Body of pancreas (tissue), 4 donors: ENCODE data around the gene PLA2G2E. TPM values are rescaled to one million over a fixed set of nuclear protein-coding genes. Genes with fewer than 3 reads are reported as not detected.

Source experiments
- ATAC-seq: fragments of 150-250 bp; one replicate; pipeline ENCODE4 v1.9.1; 2016
- DNase-seq, 4 donors: peaks; one replicate each; pipeline ENCODE4 v3.0.0-alpha.2; 2019
- H3K27ac ChIP-seq, 4 donors: fragments of 200-600 bp; sonication (generic); 1 replicate in 3 of 4; 2 replicates in 1 of 4; pipeline versions ENCODE4 v1.5.1 to v1.6.1; 2016 to 2019; ENCODE audit warnings: mild to moderate bottlenecking in 1 of 4, mixed read lengths in 1 of 4, moderate library complexity in 1 of 4
- H3K27me3 ChIP-seq, 2 donors: fragments of 200-600 bp; sonication (generic); one replicate each; pipeline ENCODE4 v1.6.0; 2016; ENCODE audit warnings: mild to moderate bottlenecking in 1 of 2
- H3K36me3 ChIP-seq, 2 donors: fragments of 200-600 bp; sonication (generic); replicated peaks in 1 of 2; 2 replicates each; pipeline ENCODE4 v1.5.1; 2016; ENCODE audit warnings: low read depth in 2 of 2; ENCODE audit not compliant: insufficient read depth in 1 of 2
- H3K4me1 ChIP-seq: fragments of 200-600 bp; sonication (generic); one replicate; pipeline ENCODE4 v1.6.0; 2016
- H3K4me3 ChIP-seq, 2 donors: fragments of 200-600 bp; sonication (generic); 1 replicate in 1 of 2; 2 replicates in 1 of 2; pipeline ENCODE4 v1.5.1; 2016 to 2019
- H3K9me3 ChIP-seq, 3 donors: fragments of 200-600 bp; sonication (generic); 1 replicate in 2 of 3; 2 replicates in 1 of 3; pipeline ENCODE4 v1.5.1; 2016
- POLR2A ChIP-seq, 3 donors: fragments of 450-650 bp; IDR thresholded peaks; one replicate each; pipeline ENCODE4 v1.6.1; 2016; ENCODE audit warnings: antibody characterized with exemption in 3 of 3, mild to moderate bottlenecking in 2 of 3
- WGBS, 2 donors: methylation state at CpG; one replicate each; pipeline ENCODE4 v1.1.5; 2017; 5-methylcytosine and 5-hydroxymethylcytosine counted together
- intact Hi-C: fragments of 100-400 bp; cut with DNase I; formaldehyde crosslinking; loops from one replicate; pipeline ENCODE4 v1.15.1; 2023
- total RNA-seq, 2 donors: library from RNA; depleted of rRNA; stranded (reverse); fragments of >200 nt; gene quantifications; one replicate each; pipeline ENCODE4 v1.1.0, GENCODE V29; 2016
- TF ChIP-seq, protein P1 (sequence below), 7 experiments: fragments of 450-650 bp in 4 of 7; fragments of 200-600 bp in 3 of 7; sonication (generic) in 3 of 7; IDR thresholded peaks; one replicate each; pipeline ENCODE4 v1.5.1; 2016 to 2019; ENCODE audit warnings: antibody characterized with exemption in 7 of 7

PLA2G2E gene
- total RNA-seq, 2 donors from 2014 or later: not detected

DNA sequence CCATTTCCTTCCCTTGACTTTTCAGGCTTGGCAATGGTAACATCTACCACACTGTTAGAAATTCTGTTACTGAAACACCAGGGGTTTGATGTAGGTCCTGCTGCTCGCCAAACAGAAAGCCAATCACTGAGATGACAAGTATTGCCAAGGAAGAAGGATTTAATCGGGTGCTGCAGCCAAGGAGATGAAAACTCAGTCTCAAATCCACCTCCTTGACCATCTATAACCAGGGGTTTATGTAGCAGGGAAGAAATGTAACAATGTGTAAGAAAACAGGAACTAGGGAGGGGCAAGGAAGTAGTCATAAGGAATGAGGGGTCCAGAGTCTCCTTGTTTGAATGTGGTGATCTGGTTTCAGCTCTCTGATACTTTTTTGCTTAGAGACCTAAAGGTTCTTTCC is 30.6 kb upstream of the PLA2G2E start:
- Histone ChIP-seq H3K9me3 (no peaks in the 10 kb centered on the region), H3K27ac (no peak overlapping the region), H3K4me3 (no peak overlapping the region), H3K36me3 (no peaks in the 10 kb centered on the region), H3K4me1 (peaks cover 10% of the 10 kb centered on the region), H3K27me3 (no peaks in the 10 kb centered on the region)
- ATAC-seq (no peak), DNase-seq (no peak)
- WGBS, 2 donors: 71 to 88% methylated on average over 2 of the region's 2 CpGs
- intact Hi-C loops: no loop called here
- TF ChIP-seq, protein P1, sequence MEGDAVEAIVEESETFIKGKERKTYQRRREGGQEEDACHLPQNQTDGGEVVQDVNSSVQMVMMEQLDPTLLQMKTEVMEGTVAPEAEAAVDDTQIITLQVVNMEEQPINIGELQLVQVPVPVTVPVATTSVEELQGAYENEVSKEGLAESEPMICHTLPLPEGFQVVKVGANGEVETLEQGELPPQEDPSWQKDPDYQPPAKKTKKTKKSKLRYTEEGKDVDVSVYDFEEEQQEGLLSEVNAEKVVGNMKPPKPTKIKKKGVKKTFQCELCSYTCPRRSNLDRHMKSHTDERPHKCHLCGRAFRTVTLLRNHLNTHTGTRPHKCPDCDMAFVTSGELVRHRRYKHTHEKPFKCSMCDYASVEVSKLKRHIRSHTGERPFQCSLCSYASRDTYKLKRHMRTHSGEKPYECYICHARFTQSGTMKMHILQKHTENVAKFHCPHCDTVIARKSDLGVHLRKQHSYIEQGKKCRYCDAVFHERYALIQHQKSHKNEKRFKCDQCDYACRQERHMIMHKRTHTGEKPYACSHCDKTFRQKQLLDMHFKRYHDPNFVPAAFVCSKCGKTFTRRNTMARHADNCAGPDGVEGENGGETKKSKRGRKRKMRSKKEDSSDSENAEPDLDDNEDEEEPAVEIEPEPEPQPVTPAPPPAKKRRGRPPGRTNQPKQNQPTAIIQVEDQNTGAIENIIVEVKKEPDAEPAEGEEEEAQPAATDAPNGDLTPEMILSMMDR (IDR thresholded peaks at IDR 0.05): no peak
- no peak for TF ChIP-seq POLR2A (IDR thresholded peaks at IDR 0.05)

DNA sequence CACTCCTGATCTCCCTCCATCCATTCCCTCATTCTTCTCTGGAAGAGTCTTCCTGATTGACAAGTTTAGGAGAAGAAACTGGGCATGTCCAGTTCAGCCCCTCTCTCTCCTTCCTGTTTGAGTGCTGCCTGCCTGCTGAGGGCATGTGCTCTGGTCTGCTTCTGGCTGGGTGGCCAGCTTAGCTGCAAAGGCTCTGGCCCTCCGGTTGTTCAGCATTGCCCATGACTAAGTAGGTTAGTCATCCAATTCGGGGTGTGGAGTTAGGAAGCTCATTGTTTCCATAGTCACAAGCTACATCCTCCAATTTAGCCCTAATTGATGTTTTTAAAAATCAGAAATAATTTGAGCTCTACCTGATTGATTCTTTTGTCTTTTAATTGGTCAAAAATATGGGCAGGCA is 25.6 kb upstream of the PLA2G2E start:
- no peak overlapping the region for H3K4me3 ChIP-seq
- H3K4me1 ChIP-seq: peaks cover 4% of the 10 kb centered on the region
- no peak for DNase-seq
- H3K27ac ChIP-seq: no peak overlapping the region
- 41 to 59% methylated on average over 2 of the region's 2 CpGs for WGBS, 2 donors
- no peaks in the 10 kb centered on the region for H3K9me3 ChIP-seq
- no peaks in the 10 kb centered on the region for H3K36me3 ChIP-seq
- no peaks in the 10 kb centered on the region for H3K27me3 ChIP-seq
- TF ChIP-seq, protein P1 (IDR thresholded peaks at IDR 0.05): no peak
- no peak for TF ChIP-seq POLR2A (IDR thresholded peaks at IDR 0.05)
- intact Hi-C loops: no loop called here
- ATAC-seq: no peak

DNA sequence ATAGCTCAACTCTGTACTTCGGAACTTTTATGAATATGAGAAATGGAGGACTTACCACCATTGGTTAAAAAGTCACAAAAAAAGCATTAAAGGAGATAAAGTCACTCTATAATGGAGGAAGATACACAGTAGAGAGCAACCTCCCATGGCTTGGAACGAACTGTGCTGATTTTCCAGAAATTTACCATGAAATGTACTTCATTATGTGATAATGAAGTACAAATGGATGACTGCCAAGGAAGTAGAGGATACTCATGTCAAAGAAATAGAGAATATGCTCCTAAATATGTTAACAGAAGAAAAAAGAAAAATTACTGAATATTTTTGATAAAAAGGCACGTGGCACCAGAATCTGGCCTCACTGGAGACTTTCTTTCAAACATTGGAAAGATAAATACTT is 23.6 kb upstream of the PLA2G2E start:
- H3K27ac ChIP-seq: no peak overlapping the region
- TF ChIP-seq, protein P1 (IDR thresholded peaks at IDR 0.05): no peak
- no peak for TF ChIP-seq POLR2A (IDR thresholded peaks at IDR 0.05)
- H3K9me3 ChIP-seq: no peaks in the 10 kb centered on the region

DNA sequence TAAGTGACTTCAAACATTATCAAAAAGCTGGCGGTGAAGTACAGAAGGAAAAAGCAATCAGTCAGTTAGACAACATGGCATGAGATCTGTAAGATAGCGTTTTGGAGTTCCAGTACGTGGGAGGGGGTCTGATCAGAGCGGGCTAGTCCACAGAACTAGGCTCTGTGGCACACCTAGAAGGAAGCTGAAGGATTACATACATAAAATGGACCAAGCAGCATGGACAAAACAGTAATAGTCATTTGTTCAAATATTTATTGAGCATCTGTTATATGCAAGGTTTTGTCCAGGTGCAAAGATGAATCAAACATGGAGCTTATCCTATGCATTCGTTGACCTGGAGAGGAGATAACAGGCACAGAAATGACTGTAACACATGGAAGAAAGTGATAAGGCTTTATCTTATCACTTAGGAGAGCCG is 22.9 kb upstream of the PLA2G2E start:
- TF ChIP-seq, protein P1 (IDR thresholded peaks at IDR 0.05): no peak
- TF ChIP-seq POLR2A (IDR thresholded peaks at IDR 0.05): no peak
- intact Hi-C loops: no loop called here
- Histone ChIP-seq H3K27ac (no peak overlapping the region), H3K4me1 (peaks cover 4% of the 10 kb centered on the region), H3K36me3 (no peaks in the 10 kb centered on the region), H3K4me3 (no peak overlapping the region), H3K27me3 (no peaks in the 10 kb centered on the region), H3K9me3 (peaks cover 0 to 1% (median 0%) of the 10 kb centered on the region in 3 donors)
- no peak for DNase-seq
- no peak for ATAC-seq
- 16 to 28% methylated on average over 6 of the region's 6 CpGs for WGBS, 2 donors

More for the DNA sequence above, 23.6 kb upstream of the PLA2G2E start:
- no peak overlapping the region for H3K4me3 ChIP-seq
- intact Hi-C loops: no loop called here
- no peaks in the 10 kb centered on the region for H3K27me3 ChIP-seq
- no peak for DNase-seq
- no peaks in the 10 kb centered on the region for H3K36me3 ChIP-seq
- ATAC-seq: no peak
- H3K4me1 ChIP-seq: peaks cover 4% of the 10 kb centered on the region
- WGBS, 2 donors: 60% methylated on average over 3 of the region's 3 CpGs

DNA sequence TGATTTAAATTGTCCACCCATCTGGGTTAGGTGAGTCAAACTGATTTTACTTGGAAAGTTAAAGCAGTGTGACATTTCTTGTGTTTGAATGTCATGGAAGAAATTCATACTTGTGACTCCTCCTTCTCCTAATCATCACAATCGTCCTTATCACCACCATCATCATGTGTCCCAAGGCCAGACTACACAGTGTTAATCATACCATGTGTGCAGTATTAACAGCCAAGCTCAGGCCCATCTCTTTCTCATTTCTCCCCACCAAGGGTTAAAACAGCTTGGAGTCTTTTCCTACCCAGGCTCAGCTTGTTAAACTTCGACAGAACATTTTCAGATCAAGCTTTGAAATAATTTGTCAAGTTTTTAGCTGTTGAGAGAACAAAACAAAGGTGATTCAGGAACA is 22.5 kb upstream of the PLA2G2E start:
- WGBS, 2 donors: 2 to 4% methylated on average over 2 of the region's 2 CpGs
- Histone ChIP-seq H3K9me3 (peaks cover 0 to 5% (median 0%) of the 10 kb centered on the region in 3 donors), H3K4me3 (no peak overlapping the region), H3K36me3 (no peaks in the 10 kb centered on the region), H3K27me3 (no peaks in the 10 kb centered on the region), H3K27ac (no peak overlapping the region), H3K4me1 (peaks cover 4% of the 10 kb centered on the region)
- ATAC-seq (no peak), DNase-seq (no peak)
- intact Hi-C loops: no loop called here
- TF ChIP-seq, protein P1 (IDR thresholded peaks at IDR 0.05): no peak
- no peak for TF ChIP-seq POLR2A (IDR thresholded peaks at IDR 0.05)
